HG03378 (cell line): ENCODE measurements around the gene ASIC2.

Experiments used
- ATAC-seq: cut with Tn5 transposase; IDR thresholded peaks from one replicate; pipeline ENCODE4 v1.9.1; 2021; ENCODE audit warnings: mild to moderate bottlenecking, moderate library complexity; ENCODE audit not compliant: unreplicated experiment

ASIC2 gene

DNA sequence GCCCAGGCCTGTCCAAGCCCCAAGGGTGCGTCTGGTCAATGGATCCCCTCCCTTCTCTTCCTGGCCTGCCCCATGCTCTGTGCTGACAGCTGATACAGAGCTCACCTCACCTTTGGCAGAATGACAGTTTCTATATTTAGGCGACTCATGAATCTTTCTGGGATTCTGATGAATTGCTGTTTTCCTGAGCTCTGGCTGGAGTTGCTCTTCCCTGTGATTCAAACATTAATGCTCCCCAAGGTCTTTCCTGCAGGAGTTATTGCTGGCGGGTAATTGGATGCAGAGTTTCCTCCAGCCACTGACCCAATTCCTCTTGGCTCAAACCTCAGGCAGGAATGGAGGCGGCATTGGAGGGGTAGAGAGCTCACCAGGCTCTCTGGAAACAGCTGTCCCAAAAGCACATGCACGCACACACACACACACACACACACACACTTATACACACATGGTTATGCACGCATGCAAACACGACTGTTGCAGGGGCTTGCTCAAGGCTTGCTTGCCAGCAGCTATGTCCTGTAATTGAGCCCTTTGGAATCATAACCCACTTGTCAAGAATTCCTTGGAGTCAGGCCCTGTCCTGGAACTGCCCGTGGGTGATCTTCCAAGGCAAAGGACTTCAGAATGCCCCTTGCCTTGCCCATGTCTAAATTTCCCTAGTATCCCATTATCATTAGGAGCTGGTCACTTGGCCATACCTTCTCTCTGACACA, 128.8 kb downstream of the ASIC2 start:
- ATAC-seq: no peak

DNA sequence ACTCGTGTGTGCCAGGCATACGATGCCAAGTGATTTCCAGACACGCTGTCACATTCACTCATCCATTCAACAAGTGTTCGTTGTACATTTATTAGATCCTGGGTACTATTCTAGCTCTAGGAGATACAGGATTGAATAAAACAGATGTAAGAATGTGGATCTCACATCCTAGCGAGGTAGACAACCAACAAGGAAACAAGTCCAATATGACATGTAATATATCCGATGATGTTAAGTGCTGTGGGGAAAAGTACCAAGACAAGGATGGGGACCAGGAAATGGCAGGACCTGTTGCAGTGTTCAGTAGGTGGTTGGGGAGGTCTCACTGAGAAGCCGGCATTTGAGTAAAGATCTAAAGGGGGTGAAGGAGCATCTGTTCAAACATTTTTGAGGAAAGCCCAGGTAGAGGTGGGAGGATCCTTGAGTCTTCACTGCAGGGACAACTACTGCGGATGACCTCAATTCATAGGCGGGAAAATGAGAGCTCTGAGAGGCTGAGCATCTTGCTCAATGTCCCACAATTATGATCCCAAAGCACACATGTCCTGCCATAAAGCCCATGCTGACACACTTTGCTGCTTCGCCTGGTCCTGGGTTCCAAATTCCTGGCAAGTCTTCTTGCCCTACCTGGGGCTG, 129.4 kb downstream of the ASIC2 start:
- ATAC-seq: no peak

DNA sequence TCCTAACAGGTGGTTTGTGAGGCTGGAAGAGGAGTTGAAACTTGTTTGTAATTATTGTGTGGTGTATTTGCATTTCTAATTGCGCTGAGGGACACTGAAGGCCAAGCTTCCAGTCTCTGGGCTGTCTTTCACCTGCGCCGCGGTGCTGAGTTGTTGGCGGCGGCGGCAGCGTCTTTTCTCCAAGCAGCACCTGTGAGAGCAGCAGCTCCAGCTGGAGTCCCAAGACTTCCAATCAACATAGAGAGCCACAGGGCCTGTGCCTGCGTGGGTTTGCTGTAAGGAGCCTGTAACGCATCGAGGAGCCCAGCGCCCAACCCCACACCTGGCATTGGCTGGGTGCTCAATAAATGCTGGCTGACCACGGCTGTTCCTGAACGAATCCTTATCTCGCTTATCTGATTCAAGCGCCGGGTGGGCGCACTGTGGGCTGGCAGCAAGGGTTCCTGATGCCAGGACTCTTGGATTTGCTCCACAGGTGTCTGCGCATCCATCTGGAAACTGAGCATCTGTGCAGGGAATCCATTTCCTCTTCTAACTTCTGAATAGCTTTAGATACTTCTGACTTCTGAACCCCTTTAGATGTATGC, 138.1 kb downstream of the ASIC2 start:
- ATAC-seq: no peak

DNA sequence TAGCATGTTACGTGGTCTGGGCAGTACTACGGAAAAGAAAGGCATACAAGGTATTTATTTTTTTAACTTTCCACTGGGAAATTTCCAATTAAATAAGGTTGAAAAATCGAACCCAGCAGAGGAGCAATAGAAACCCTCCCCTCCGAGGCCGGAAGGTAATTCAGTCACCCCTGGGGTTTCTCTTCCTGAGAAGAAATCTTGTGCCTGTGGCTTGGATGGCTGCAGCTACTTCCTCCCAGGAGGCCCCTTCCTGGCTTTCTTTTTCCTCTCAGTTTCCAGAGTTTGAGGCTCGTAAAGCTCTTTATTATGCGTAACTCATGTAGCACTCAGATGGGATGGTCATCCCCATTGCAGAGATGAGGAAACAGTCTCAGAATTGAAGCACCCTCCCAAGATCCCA, 140.3 kb downstream of the ASIC2 start:
- ATAC-seq: no peak

DNA sequence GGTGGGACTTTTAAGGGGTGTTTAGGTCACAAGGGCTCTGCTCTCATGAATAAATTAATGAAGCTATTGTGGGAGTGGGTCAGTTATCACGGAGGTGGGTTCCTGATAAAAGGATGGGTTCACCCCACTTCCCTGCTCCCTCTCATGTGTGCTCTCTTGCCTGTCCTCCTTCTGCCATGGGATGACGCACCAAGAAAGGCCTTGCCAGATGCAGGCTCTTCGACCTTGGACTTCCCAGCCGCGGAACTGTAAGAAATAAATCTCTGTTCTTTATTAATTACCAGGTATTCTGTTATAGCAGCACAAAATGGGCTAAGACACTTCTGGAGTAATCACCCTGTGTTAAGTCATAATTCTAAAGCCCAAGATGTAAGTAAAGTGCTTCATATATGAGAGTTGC, 141.5 kb downstream of the ASIC2 start:
- no peak for ATAC-seq

DNA sequence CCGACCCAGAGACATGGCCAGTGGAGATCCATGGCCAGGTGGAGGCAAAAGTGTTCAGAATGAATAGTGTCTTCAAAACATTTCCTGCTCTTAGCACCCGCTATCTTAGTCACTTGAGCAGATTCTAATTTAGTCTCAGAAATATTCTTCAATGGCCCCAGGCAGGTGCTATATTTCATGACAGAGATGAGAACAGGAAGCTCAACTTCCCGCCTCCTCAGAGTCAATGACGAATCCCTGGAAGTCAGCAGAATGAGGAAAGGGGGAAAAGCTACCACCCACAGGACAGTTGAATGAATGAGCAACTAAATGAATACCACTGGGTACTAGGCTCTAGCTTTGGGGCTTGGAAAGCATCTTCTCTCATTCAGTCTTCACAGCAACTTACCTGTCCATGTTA, 147.2 kb downstream of the ASIC2 start:
- ATAC-seq: no peak

DNA sequence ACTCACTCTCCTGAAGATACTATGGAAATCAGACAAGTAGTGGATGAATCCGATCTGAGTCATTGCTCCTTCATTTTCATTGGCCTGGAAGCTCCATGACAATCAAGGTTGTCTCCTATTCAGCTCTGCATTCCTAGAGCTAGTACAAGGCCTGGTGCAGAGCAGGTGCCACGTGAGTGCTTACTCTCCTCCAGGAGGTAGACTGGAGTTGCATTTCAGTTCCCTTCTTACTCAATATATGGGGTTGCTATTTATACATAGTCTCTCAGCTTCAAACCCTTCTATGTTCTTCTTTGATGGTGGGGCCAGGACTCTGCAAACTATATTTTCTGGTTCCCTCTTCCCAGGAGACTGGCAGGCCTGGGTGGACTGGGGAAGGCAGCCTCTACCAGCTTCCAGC, 148.3 kb downstream of the ASIC2 start:
- ATAC-seq: no peak

DNA sequence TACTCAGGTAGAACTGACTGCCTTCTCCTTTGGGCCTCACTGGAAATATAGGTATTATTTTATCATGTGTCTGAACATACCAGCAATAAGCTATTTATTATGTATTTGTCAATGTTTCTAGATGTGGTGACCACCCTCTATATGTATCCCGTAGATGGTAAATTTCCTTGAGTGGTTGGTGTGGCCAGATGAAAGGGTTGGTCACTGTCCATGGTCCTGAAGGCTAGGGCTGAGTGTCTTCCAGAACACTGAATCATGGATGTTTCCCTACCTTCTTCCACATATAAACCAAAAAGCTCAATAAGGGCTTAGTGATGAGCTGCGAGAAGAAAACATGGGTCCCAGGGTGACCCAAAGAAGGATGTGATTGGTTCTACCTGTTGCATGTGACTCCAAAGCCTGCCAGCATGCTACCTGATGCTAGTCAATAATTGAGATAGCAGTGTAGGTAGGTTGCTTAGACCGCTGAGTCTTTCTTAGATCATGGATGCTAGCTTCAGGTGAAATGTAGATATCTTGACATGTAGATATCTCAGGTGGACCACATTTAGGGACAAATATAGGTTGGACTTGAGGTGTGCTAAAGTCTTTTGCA, 150.3 kb downstream of the ASIC2 start:
- no peak for ATAC-seq

DNA sequence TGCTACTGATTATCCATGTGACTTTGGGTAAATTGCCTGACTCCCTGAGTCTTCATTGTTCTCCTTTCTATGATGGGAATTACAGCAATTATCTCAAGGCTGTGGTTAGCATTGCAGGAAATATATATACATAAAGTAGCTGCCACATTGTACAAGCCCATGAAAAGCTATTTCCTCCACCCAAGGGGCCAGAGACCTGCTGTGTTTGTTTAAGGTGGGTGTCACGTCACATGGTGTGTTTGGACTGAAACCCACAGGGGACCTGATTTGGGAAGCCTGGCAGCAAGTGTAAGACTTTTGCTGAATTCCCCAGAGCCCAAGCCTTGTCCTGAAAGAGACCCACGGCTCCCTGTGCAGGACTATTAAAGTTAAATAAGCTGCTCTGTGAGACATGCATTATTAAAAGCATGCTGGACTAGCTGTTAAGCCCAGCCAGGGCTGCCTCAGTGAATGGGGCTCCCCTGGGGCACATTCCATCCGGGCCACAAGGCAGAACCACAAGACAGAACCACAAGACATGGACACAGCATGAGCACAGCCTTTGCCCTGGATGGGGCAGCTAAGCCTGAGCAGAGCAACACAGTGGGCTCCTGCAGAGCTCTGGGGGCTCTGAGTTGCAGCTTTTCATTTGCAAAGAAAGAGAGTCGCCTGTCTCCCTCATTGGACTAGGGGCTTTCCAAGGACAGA, 152.5 kb downstream of the ASIC2 start:
- no peak for ATAC-seq

DNA sequence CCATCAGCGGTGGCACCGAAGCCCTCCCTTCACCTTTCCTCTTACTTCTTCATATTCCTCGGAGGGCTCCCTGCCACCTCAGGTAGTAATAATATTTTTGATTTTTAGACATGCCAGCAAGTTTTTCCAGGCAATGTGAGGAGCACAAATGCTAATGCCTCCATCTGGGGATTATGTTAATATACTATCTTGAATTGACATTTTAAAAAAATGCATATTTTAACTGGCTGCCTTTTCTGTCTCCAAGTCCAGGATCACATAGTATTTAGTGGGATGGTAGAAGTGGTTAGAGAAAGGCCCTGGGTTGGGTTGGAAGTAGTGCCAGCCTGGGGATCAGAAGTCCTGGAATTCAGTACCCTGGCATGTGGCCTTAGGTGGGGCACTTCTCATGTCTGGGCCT, 154.5 kb downstream of the ASIC2 start:
- ATAC-seq: no peak

DNA sequence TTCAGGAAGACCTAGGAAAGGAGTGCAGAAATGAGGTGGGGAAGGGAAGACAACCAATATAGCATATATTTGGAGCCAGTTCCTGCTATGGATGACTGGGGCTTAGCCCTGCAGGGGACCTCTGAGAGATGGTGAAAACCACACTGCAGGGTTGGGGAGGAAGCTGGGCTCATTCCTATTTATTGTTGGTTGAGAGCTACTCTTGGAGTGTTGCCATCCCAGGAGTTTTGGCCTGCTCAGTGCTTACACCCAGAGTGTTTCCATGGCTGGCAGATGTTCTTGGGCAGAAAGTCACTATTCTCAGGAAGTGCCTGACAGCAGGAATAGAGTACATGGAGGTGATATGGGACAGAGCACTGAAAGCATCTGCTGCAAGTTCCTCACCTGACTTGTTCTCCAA, 155.7 kb downstream of the ASIC2 start:
- no peak for ATAC-seq

DNA sequence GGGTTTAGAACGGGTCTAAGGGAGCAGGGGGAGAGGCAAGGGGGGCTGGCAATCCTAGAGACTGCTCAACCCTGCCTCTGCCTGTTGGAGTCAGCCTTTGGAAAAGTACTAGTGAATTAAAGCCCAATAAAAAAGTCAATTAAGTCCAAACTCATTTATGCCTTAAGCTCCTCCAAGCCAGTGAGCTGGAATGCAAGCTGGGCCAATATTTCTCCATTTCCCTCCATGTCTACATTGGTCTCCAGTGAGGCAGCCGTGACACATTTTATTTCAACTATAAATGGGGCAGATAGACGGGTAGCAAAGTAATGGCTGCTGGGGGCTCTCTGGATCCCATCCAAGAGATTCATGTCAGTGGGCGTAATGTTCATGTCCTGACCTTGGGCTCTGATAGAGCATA, 157.4 kb downstream of the ASIC2 start:
- ATAC-seq: no peak

DNA sequence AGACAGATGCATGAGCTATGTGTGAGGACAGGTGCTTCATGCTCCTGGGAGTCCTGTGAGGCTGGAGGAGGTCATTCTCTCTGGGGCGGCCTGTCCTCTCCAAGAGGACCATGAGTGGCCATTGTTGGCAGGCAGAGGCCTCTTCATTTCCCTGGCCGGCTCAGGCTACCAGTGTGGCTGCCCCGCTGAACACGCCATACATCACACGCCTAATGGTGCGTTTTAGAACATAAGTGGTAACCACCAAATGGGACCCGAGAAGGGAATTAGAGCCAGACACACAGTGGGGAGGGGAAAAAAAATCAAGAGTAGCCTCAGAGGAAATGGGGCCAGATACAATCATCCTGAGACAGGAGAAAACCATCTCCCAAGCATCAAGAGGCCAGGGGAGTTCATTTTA, 161.5 kb downstream of the ASIC2 start:
- ATAC-seq: no peak

DNA sequence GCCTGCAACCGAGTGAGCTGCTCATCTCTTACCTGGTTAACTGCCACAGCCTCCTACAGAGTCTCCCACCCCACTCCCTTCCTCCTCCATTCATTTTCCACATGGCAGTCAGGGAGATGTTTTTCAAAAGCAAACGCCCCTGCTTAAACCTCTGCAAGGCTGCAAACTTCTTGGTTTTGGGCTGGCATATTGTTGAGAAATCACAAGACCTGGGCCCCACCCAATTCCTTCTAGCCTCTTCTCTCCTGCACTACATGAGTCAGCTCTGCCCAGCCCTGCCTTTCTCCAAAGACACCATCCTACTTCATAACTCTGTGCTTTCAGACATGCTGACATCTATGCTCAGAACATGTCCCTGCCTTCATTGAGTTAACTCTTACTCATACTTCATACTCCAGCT, 165.4 kb downstream of the ASIC2 start:
- no peak for ATAC-seq

DNA sequence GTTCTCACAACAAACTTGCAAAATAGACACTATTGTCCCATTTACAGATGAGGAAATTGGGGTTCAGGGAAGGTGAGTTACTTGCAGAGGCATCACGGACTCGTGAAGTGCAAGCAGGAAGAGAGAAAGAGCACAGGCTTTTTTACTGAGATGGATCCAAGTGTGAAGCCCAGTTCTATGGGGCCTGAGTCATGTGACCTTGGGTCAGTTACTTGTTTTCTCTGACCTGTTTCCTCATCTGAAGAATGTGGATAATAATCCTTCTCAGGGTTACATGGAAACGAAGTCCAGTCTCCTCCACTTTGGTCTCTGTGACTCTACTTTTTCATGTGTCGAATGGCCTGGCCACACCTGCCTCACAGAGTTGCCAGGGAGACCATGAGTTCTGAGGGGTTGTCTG, 167.0 kb downstream of the ASIC2 start:
- no peak for ATAC-seq

DNA sequence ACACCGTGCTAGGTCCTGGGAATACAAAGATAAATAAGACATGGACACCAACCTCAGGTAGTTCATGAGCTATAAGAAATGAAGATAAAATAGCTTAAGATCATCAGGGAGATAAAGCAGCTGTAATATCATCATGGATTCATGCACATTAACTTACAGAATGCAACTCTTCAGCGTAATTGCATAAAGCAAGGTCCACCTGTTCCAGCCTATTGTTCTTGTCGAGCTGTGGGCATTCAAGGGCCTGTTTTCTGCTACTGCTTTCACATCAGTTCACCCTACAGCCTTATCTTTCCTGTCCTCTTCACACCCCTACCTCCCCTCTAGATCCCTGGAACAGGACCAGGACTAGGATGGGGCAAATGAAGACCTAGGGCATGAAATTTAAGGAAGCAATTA, 167.5 kb downstream of the ASIC2 start:
- ATAC-seq: no peak

DNA sequence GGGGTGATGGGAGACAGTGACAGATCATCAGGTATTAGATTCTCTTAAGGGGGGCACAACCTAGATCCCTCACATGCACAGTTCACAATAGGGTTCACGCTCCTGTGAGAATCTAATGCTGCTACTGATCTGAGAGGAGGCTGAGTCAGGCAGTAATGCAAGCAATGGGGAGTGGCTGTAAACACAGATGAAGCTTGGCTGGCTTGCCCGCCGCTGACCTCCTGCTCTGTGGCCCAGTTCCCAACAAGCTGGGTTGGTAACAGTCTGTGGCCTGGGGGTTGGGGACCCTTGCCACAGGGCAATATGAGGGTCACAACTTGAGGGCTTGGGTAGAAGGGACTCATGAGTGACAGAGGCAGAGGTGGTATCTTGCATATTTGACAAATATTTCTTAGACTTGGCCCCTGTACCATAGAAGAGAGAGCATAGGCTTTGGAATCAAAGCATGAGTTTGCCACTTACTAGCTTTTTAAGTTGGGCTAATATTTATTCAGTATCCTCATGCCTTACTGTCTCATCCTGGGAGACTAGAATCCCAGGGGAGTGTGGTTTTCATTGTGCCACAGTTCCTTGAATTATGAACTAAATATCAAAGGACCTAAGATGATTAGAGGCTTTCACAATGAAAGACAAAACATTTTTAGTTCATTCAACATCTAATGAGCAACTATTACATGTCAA, 168.1 kb downstream of the ASIC2 start:
- no peak for ATAC-seq

DNA sequence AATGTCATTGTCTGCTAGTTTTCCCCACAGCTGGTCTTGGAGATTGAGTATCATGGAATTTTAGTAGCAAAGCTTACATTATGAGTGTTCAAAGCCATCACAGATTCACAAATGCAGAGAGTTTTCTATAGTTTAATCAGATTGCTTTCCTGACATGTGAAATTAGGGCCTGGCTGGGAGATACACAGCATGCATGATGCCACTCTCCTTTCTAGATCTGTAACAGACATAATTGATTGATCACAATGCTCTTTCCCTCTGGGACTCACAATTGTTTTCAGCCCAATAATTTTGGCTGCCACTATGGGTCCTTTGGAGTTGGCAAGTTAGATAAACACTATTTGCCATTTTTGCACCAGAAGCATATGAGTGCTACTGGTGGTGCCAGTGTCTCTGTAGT, 168.9 kb downstream of the ASIC2 start:
- ATAC-seq: no peak

DNA sequence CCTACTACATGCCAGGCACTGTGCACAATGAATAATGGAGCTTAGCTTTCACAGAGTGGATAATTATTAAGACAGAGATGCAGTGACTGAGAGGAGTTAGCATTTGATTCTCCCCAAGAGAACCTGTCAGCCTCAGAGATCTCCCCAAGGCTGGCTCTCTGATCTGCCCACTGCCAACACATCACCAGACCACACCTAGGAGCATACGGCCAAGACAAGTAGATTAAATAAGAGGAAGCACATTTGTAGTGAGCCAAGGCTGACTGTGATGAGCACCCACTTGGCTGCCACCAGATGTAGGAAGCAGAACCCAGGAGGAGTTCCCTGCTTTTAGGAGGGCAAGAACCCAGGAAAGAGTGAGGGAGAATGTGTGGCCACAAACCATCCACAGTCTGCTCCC, 171.3 kb downstream of the ASIC2 start:
- no peak for ATAC-seq

DNA sequence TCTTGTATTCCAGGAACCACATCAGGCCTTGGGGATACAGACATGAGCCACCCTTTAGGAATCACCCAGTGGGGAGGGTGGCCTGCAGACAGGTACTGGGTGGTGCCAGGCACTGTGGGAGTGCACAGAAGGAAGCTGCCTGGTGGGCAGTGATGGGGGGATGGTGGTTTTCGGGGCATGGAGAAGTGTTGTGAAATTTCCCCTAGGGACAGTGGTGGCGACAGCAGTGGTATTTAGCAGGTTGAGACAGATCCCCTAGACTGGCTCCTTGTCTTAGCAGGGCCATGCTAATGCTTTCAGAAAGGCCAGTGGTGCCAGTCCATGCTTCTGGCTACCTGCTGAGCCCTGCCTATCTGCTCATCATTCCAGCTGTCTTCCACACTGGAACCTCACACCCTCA, 171.8 kb downstream of the ASIC2 start:
- no peak for ATAC-seq

DNA sequence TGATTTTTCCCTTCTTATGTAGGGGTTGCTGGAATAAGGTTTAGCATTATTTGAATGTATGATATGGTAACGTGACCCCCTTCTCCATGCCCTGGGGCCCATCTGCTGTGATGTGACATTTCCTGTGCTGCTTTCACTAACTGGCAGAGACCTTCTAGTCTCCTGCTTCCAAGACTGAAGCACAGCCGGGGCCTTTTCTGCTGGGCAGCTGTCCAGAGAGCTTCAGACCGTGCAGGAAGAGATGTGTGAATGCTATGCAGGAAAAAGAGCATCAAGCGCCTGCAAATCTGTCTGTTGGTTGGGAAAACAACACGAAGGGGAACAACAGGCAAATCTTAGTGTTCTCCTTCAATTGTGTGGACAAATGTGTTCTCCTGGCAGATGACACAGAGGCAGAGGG, 173.0 kb downstream of the ASIC2 start:
- ATAC-seq: no peak
